ENCODE measurements around the gene SLC26A1.
"Not testable (repeated sequence)": the region's sequence is repeated elsewhere in the genome, so short reads cannot be mapped to it uniquely, and the experiment has no call there.

The SLC26A1 gene

DNA sequence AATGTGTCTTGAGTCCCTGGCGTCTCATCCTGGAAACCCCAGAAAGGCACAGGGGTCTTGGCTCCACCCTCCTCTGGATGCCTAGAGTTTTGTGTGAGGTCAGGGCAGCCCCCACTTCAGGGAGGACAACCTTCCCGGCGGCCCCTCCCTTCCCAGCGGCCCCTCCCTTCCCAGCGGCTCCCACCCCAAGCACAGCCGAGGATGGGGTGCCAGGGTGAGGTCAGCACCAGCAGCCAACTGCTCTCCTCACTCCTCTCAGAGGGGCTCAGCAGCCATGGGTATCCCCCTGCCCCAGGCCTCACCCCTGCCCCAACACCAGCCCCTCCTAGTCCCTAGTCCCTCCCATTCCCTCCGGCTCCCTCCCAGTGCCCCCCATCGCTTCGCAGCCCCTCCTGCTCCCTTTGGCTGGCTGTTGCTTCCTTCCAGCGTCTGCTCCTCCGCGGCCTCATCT is 37.2 kb downstream of the SLC26A1 start:
- in situ Hi-C loops (cut with MboI; ENCODE audit: low sequenced_read_pairs): no loop called here

DNA sequence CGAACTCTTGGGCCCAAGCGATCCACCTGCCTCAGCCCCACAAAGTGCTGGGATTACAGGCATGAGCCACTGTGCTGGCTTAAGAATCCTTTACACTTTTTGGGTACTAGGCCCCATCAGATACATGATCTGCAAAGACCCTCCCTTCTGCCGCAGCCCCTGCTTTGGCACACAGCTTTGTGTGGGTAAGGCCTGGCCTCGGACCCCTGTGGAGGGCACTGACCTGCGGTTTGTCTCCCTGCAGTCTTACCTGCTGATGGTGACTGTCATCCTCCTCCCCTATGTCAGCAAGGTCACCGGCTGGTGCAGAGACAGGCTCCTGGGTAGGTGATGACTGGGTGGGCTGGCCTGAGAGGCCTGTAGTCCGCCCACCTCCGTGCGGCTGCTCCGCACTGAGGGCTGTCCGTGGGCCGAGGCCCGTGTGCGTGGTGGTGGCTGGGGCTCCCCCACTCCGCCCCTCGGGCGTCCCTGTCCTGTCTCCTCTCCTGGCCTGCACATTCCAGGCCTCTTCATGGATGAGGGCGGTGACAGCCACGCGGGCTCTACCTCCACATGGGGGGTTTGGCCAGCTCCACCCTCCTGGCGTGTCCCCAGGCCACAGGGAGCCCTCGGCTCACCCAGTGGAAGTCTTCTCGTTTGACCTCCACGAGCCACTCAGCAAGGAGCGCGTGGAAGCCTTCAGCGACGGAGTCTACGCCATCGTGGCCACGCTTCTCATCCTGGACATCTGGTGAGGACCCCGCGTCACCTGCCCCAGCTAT is 37.9 kb downstream of the SLC26A1 start:
- in situ Hi-C loops (cut with MboI; ENCODE audit: low sequenced_read_pairs): no loop called here

DNA sequence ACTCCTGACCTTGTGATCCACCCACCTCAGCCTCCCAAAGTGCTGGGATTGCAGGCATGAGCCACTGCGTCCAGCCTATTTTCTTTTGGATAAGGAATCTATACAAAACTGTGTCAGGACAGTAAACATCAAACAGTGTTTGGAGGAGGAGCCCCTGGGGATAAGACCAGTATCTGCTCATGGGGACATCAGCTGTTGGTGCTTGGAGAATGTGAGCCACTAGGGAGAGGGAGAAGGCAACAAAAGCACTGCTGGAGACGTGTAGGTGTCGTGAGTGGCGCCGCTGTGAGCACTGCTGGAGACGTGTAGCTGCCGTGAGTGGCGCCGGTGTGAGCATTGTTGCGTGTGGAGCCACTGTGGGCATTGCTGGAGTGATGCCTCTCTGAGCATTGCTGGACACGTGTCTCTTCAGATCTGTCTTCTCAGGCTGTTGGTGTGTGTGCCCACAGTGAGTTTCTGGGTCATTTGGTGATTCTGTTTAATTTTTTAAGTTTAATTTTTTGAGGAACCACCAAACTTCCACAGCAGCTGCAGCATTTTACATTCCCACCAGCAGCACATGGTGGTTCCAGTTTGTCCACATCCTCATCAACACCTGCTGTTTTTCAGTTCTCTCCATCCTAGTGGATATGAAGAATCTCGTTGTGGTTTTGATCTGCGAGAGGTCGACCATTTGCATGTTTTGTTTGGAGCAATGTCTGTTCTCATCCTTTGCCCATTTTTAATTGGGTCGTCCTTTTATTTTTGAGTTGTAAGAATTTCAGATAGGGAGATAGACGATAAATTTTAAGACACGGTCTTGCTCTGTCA is 38.8 kb downstream of the SLC26A1 start:
- in situ Hi-C loops (cut with MboI; ENCODE audit: low sequenced_read_pairs): no loop called here

DNA sequence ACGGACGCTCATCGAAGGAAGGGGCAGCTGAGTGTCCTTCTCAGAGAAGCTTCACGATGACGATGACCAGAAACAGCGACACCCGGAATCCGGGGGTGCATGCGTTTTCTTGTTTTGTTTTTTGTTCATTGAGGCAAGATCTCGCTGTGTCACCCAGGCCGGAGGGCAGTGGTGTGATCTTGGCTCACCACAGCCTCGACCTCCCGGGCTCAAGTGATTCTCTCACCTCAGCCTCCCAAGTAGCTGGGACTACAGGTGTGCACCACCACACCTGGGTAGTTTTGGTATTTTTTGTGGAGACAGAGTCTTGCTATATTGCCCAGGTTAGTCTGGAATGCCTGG is 39.7 kb downstream of the SLC26A1 start:
- in situ Hi-C loops (cut with MboI; ENCODE audit: low sequenced_read_pairs): no loop called here

DNA sequence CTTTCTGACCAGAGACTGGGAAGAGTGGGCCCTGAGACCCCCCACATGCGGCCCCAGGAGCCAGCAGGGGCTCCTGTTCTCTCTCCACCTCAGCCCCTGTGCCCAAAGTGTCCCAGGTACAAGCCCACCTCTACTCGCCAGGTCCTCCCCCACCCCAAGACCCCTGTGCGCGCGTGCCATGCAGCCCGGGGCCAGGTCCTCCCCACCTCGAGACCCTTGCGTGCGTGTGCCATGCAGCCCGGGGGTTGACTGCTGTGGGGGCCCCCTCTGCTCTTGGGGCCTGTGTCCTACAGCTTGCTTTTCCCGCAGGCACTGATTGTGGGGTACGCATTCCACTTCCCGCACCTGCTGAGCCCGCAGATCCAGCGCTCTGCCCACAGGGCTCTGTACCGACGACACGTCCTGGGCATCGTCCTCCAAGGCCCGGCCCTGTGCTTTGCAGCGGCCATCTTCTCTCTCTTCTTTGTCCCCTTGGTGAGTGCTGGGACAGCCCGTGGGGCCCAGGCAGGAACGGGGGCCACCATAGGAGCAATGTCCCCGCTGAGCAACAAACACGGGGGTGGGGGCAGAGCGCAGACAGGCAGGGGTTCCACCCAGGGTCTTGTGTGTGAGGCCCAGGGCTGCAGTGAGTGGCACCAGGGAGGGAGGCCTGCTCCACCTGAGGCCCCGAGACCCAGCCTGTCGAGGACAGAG is 40.2 kb downstream of the SLC26A1 start:
- in situ Hi-C loops (cut with MboI; ENCODE audit: low sequenced_read_pairs): no loop called here

DNA sequence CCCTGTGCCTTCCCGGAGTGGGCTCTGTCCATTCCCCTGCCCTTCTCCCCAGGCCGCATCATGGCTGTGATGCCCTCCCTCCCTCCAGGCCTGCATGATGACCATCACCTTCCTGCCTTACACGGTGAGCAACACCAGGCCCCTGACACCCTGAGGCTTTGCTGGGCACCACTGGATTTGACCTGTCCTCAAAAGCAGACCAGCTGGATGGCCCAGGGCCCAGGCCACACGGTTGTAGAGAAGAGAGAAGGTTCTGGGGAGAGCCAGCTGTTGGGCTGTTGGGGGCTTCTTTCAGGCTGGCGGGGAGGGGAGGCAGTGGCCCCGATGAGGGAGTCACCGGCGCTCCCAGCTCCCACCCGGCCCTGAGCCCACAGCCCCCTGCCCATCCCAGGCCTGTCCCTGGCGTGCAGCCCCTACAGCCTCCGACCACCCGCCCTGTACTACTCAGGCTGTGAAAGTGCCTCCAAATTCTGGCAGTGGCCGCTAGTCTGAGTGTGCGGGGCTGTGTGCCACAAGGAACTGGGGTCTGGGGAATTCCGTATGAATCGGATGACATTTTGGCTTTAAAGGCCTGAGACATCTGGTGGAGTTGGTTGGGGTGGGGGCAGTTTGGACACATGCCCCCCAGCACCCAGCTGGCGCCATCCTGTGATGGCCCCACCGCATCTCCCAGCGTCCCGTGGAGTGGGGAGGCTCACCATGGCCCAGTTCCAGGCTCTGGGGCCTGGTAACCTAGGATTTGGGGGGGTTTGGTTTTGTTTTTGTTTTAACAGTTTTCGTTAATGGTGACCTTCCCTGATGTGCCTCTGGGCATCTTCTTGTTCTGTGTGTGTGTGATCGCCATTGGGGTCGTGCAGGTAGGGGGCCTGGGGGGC is 41.4 kb downstream of the SLC26A1 start:
- in situ Hi-C loops (cut with MboI; ENCODE audit: low sequenced_read_pairs): no loop called here

DNA sequence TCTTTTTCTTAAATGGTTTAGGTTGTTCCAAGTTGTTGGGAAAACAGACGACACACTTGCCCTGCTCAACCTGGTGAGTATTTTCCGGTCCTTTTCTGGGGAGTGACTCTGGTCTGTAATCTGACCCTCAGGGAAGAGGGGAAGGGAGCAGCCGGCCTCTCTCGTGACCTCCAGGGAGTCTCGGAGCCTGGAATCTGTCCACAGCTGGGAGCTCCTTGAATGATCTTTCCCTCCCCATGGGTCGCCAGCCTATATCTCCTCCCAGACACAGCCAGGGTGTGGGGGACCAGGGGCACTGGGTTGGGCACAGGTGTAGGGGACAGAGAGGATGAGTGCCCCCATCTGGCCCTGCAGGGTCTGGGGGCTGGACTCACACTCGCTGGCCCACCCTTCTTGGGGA is 42.0 kb downstream of the SLC26A1 start:
- in situ Hi-C loops (cut with MboI; ENCODE audit: low sequenced_read_pairs): no loop called here

DNA sequence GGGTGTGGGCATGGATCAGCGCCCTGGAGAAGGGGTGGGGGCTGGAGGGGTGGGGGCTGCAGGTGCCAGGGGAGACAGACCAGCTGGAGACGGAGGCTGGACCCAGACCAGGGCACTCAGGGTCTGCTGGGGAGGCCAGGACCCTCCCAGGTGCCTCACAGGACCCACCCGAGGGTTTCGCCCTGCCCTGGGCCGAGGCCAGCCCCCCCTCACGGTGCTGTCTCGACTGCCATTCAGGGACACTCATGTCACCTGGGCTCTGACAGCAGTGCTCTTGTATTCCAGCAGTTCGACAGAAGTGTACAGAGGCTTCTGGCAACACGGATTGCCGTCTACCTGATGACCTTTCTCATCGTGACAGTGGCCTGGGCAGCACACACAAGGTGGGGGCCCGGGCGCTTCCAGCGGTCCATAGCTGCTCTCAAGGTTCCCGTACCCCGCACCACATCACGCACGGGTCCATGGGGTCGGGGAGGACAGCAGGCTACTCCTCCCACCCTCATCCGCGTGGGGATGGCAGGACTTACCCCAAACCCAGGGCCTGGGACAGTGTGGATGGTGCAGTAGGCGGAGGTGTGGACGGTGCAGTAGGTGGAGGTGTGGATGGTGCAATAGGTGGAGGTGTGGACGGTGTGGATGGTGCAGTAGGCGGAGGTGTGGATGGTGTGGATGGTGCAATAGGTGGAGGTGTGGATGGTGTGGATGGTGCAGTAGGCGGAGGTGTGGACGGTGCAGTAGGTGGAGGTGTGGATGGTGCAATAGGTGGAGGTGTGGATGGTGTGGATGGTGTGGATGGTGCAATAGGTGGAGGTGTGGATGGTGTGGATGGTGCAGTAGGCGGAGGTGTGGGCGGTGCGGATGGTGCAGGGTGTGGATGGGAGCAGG is 42.8 kb downstream of the SLC26A1 start:
- in situ Hi-C loops (cut with MboI; ENCODE audit: low sequenced_read_pairs): no loop called here

DNA sequence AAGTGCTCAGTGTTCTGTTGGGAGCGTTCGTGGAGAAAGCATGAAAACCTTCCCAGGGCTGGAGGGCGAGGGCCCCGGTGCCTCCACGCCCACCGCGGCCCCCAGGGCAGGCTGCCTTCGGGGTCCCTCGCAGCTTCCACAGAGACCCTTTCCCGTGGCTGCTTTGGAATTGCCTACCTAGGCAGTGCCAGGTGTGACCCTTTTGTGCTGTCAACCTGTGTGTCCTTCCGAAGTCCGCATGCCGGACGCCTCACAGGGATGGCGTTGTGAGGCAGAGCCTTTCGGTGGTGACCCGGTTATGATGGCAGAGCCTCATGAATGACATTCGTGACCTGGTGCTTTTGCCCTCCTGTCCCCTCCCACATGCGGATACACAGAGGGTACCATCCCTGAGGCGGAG is 43.5 kb downstream of the SLC26A1 start:
- in situ Hi-C loops (cut with MboI; ENCODE audit: low sequenced_read_pairs): no loop called here

DNA sequence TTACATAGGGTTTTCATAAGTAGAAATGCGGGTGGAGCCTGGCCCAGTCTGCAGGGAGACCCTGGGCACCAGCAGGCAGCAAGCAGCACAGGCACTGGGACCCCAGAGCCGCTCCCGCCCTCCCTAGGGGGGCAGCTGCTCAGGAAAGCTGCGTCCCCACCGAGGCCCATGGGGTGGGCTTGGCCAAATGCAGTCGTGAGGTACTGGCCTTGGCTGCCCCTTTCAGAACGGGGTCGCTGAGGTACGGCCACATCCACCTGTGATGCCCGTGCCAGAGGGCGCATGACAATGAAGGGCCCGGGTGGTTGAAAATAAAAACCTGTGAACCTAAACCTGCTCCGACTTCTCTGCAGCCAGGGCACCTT is 44.3 kb downstream of the SLC26A1 start:
- in situ Hi-C loops (cut with MboI; ENCODE audit: low sequenced_read_pairs): no loop called here

DNA sequence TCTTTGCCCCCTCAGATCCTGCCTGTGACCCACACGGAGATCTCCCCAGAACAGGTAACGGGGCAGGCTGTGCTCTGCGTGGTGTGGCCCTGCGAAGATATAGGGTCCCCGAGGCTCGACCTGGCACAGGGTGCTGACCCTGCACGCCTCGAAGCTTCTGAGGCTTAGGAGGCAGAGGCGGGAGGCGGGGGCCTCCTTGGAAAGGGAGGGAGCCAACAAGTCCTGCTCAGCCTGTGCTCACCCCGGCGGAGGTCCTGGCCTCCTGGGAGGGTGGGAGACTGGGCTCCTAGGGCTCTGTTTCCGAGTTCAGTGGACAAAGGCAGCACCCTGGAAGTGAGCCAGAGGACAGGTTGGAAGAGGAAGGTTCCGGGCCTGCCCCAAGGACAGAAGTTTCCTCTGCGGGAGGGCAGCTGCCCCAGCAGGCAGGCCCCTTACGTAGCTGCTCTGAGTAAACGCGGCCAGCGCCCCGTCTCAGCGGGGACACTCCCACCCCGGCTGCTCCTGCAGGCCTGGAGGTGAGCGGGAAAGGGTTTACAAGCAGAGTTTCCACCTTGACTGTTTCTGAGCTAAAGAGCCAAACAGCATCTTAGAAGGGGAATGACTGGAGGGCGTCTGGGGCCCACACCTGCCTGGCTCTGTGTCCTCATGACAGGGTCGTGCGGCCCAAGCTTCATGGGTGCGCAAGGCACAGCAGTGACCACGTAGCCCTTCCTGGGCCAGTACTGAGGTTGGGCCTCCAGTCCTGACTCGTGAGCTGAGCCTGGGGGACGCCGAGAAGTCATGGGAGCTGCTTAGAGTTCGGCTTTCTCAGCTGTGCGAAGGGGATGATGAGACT is 44.9 kb downstream of the SLC26A1 start:
- in situ Hi-C loops (cut with MboI; ENCODE audit: low sequenced_read_pairs): no loop called here

DNA sequence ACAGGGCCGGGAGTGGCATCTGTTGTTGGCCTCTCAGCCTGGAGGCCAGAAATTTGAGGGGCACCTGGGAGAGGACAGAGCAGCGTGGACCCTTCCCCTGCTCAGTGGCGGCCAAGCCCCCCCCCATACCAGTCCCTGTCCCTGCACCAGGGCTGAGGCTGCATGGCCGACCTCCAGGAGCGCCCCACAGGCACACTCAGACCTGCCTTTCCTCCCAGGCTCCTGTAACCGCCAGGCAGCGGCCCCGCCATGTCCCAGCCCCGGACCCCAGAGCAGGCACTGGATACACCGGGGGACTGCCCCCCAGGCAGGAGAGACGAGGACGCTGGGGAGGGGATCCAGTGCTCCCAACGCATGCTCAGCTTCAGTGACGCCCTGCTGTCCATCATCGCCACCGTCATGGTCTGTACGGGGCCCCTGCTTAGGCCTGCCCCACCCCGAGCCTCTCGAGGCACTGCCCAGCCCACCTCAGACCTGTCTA is 45.7 kb downstream of the SLC26A1 start:
- in situ Hi-C loops (cut with MboI; ENCODE audit: low sequenced_read_pairs): no loop called here

DNA sequence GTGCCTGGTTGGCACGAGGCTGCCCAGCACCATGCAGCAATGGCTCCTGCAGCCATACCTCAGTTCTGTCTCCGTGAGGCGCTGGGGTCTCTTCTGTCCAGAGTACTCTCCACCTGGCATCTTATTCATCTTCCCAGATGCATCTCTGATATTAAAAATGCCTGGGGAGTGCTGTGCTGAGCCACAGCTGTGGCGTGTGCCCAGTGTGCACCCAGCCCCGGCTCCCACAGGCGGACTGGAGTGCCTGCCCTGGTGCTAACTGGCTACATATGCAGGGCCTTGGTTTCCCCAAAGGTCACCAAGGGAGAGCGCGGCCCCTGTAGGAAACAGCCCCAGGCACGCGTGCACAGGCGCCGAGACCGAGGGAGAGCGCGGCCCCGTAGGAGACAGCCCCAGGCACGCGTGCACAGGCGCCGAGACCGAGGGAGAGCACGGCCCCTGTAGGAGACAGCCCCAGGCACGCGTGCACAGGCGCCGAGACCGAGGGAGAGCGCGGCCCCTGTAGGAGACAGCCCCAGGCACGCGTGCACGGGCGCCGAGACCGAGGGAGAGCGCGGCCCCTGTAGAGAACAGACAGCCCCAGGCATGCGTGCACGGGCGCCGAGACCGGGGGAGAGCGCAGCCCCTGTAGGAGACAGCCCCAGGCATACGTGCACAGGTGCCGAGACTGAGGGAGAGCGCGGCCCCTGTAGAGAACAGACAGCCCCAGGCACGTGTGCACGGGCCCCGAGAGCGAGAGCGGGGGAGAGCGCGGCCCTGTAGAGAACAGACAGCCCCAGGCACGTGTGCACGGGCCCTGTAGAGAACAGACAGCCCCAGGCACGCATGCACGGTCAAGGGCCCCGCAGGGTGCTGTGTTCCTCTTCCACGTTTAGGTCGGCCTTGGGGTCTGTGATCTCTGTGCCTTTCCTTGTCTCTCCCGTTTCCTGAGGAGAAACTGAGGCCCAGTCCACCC is 46.4 kb downstream of the SLC26A1 start:
- in situ Hi-C loops (cut with MboI; ENCODE audit: low sequenced_read_pairs): no loop called here

DNA sequence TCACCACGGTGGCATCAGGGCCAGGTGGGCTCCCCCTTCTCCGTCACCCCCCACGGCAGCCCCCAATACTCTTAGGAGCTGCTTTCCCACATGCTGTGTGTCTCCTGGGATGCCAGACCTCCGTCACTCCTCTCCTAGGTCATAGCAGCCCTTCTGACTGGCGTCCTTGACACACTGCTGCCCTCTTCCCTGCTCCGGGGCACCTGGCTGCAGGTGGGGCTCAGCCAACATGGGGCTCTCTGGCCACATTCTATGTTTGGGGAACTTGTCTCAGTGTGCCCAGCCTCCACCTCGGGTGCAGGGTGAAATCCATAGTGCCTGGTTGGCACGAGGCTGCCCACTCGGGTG is 47.1 kb downstream of the SLC26A1 start:
- in situ Hi-C loops (cut with MboI; ENCODE audit: low sequenced_read_pairs): no loop called here

DNA sequence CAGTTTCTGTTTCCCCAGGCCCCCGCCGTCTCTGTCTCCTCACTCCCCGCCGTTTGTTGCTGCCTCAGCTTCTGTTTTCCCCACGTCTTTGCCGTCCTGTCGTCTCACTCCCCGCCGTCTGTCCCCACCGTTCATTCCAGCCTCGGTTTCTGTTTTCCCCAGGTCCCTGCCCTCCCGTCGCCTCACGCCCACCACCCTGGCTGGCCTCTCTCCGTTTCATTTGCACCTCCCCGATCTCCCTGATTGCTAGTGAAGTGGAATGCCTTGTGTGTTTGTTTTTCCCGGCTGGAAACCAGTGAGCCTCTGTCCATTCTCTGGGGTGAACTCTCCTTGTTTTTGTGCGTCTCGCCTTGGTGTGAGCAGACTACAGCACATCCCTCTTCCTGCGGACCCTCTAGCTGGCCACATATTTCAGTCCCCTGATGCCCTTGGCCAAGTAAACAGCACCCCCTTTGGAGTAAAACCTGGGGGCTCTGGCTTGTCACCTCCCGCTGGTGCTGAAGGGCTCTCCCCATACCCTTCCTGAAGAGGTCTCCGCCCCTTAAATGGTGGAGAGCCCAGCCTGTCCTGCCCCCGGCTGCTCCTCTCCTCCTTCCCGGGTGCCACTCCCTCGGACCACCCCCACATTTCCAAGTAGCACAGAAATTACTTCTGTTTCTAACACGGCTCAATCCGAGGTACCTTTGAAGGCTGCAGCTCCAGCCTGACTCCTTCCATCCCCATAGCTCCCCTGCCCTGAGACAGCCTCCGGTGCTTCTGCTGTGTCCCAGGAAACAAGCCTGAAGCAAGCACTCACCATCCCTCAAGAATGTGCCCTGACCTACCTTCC is 47.7 kb downstream of the SLC26A1 start:
- in situ Hi-C loops (cut with MboI; ENCODE audit: low sequenced_read_pairs): no loop called here

DNA sequence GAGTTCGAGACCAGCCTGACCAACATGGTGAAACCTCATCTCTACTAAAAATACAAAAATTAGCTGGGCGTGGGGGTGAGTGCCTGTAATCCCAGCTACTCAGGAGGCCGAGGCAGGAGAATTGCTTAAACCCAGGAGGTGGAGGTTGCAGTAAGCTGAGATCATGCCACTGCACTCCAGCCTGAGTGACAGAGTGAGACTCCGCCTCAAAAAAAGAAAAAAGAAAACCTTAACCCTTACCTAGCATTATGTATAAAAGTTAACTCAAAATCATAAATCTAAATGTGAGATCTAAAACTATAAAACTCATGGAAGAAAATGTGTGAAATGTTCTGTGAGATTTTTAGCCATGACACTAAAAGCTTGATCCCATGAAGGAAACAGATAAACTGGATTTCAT is 53.7 kb downstream of the SLC26A1 start:
- in situ Hi-C loops (cut with MboI; ENCODE audit: low sequenced_read_pairs): not testable (repeated sequence)
